Body of pancreas (tissue), 4 donors: ENCODE data around the gene TUBB2B. TPM values are rescaled to one million over a fixed set of nuclear protein-coding genes. Genes with fewer than 3 reads are reported as not detected.

Experiments used
- ATAC-seq: fragments of 150-250 bp; one replicate; pipeline ENCODE4 v1.9.1; 2016
- DNase-seq, 4 donors: peaks; one replicate each; pipeline ENCODE4 v3.0.0-alpha.2; 2019
- H3K27ac ChIP-seq, 4 donors: fragments of 200-600 bp; sonication (generic); 1 replicate in 3 of 4; 2 replicates in 1 of 4; pipeline versions ENCODE4 v1.5.1 to v1.6.1; 2016 to 2019; ENCODE audit warnings: mild to moderate bottlenecking in 1 of 4, mixed read lengths in 1 of 4, moderate library complexity in 1 of 4
- H3K27me3 ChIP-seq, 2 donors: fragments of 200-600 bp; sonication (generic); one replicate each; pipeline ENCODE4 v1.6.0; 2016; ENCODE audit warnings: mild to moderate bottlenecking in 1 of 2
- H3K36me3 ChIP-seq, 2 donors: fragments of 200-600 bp; sonication (generic); replicated peaks in 1 of 2; 2 replicates each; pipeline ENCODE4 v1.5.1; 2016; ENCODE audit warnings: low read depth in 2 of 2; ENCODE audit not compliant: insufficient read depth in 1 of 2
- H3K4me1 ChIP-seq: fragments of 200-600 bp; sonication (generic); one replicate; pipeline ENCODE4 v1.6.0; 2016
- H3K4me3 ChIP-seq, 2 donors: fragments of 200-600 bp; sonication (generic); 1 replicate in 1 of 2; 2 replicates in 1 of 2; pipeline ENCODE4 v1.5.1; 2016 to 2019
- H3K9me3 ChIP-seq, 3 donors: fragments of 200-600 bp; sonication (generic); 1 replicate in 2 of 3; 2 replicates in 1 of 3; pipeline ENCODE4 v1.5.1; 2016
- CTCF ChIP-seq, 7 experiments: fragments of 450-650 bp in 4 of 7; fragments of 200-600 bp in 3 of 7; sonication (generic) in 3 of 7; IDR thresholded peaks; one replicate each; pipeline ENCODE4 v1.5.1; 2016 to 2019; ENCODE audit warnings: antibody characterized with exemption in 7 of 7
- POLR2A ChIP-seq, 3 donors: fragments of 450-650 bp; IDR thresholded peaks; one replicate each; pipeline ENCODE4 v1.6.1; 2016; ENCODE audit warnings: antibody characterized with exemption in 3 of 3, mild to moderate bottlenecking in 2 of 3
- WGBS, 2 donors: methylation state at CpG; one replicate each; pipeline ENCODE4 v1.1.5; 2017; 5-methylcytosine and 5-hydroxymethylcytosine counted together
- intact Hi-C: fragments of 100-400 bp; cut with DNase I; formaldehyde crosslinking; loops from one replicate; pipeline ENCODE4 v1.15.1; 2023
- total RNA-seq, 2 donors: library from RNA; depleted of rRNA; stranded (reverse); fragments of >200 nt; gene quantifications; one replicate each; pipeline ENCODE4 v1.1.0, GENCODE V29; 2016

Gene TUBB2B
- total RNA-seq, 2 donors from 2014 or later: 1.3 to 10.6 TPM

DNA sequence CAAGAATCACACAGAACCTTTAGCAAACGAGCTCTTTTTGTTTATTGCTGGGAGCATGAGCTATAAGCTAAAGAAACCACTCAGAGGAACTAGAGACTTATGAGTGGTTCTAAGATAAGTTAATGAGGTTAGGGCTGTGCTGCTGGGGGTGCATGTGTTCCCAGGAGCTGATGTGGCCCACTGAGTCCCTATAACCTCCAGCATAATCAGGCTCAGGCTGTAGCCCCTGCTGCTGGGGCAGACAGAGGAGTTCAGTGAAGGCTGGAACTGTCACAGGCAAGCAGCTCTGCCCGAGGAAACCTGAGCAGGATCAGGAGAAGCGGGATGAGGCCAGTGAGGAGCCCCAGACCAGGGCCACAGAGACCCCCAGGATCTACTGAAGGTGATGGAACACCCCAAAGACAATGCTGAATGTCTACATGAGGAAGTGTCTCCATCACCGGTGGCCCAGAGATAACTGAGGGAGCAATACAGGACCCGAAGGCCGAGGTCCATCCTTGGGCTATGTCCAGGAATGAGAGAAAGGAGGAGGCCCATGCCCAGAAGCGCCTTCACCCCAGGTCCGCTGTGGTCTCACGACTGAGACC is 17.3 kb downstream of the TUBB2B start:
- no peak overlapping the region for H3K27ac ChIP-seq
- DNase-seq (no peak), ATAC-seq (no peak)
- TF ChIP-seq POLR2A (IDR thresholded peaks at IDR 0.05): no peak
- TF ChIP-seq CTCF (IDR thresholded peaks at IDR 0.05): no peak
- H3K27me3 ChIP-seq: peaks cover 0 to 2% of the 10 kb centered on the region in 2 donors
- no peaks in the 10 kb centered on the region for H3K9me3 ChIP-seq
- no peaks in the 10 kb centered on the region for H3K4me1 ChIP-seq
- intact Hi-C loops: no loop called here
- no peak overlapping the region for H3K4me3 ChIP-seq
- 77 to 84% methylated on average over 6 to 9 of the region's 9 CpGs for WGBS, 2 donors
- H3K36me3 ChIP-seq: no peaks in the 10 kb centered on the region

- DNase-seq (peak in 1 of 4 donors; percentile 12), ATAC-seq (peak; percentile 18)
- no peak for TF ChIP-seq CTCF (IDR thresholded peaks at IDR 0.05)
- H3K4me1 ChIP-seq: no peaks in the 10 kb centered on the region
- H3K4me3 ChIP-seq: no peak overlapping the region
- no peaks in the 10 kb centered on the region for H3K9me3 ChIP-seq
- peaks cover 0 to 2% of the 10 kb centered on the region in 2 donors for H3K27me3 ChIP-seq
- intact Hi-C loops: no loop called here
- 67 to 71% methylated on average over 15 to 17 of the region's 17 CpGs for WGBS, 2 donors
- no peaks in the 10 kb centered on the region for H3K36me3 ChIP-seq
- H3K27ac ChIP-seq: no peak overlapping the region
Observed at GRCh38 chr6:3209114-3210023, 18.1 kb downstream of the TUBB2B start.

DNA sequence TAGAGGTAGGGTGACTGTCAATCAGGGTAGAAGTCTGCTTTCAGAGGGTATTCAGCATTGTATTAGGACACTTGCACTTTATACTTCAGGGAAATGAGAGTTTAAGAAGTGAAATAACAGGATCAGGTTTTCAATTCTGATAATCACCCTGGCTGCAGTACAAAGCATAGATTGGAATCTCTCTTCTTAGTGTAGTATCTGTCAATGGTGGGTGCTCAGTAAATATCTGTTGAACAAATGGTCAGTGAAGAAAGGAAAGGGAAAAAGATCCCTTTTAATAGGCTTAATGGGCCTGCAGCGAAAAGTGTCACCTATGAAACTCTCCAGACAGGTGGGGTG is 18.7 kb downstream of the TUBB2B start:
- TF ChIP-seq POLR2A (IDR thresholded peaks at IDR 0.05): no peak
- TF ChIP-seq CTCF (IDR thresholded peaks at IDR 0.05): no peak
- Histone ChIP-seq H3K4me1 (no peaks in the 10 kb centered on the region), H3K27me3 (peaks cover 0 to 2% of the 10 kb centered on the region in 2 donors), H3K4me3 (no peak overlapping the region), H3K27ac (no peak overlapping the region), H3K9me3 (no peaks in the 10 kb centered on the region), H3K36me3 (no peaks in the 10 kb centered on the region)
- DNase-seq: no peak
- 92% methylated on average over 1 of the region's 1 CpG for WGBS, 2 donors
- intact Hi-C loops: no loop called here
- ATAC-seq: no peak

DNA sequence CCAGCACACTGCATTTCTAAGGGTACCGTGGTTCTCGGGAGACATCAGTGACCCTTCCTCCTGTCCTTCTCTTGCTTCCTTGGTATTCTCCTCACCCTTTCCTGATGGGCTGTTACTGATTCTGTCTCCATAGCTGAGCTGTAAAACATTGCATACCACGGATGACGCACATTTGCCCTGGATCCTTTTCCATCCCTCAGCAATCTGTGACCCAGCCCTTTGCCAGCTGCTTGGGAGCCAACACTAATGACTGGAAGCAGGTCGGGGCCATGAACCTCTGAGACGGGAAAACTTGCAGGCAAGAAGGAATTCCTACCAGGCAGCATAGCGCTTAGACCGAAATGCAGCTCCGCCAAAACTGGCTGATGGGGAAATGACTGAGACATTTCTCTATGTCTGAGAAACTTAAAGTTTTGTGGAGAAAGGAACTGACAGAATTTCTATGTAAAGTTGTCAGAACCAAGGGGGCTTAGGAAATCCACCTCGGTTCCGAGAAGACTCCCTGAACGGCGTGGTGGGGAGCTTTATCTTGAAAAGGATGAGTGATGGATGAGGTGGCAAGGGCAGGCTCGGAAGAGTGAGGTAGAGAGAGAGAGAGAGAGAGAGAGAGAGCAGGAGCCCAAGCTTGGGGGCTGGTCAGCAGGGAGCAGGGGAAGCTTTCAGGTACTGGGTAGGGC is 19.2 kb downstream of the TUBB2B start:
- H3K4me1 ChIP-seq: no peaks in the 10 kb centered on the region
- DNase-seq: no peak
- H3K27ac ChIP-seq: no peak overlapping the region
- H3K4me3 ChIP-seq: no peak overlapping the region
- 70 to 76% methylated on average over 14 of the region's 14 CpGs for WGBS, 2 donors
- H3K9me3 ChIP-seq: no peaks in the 10 kb centered on the region
- intact Hi-C loops: no loop called here
- peaks cover 0 to 2% of the 10 kb centered on the region in 2 donors for H3K27me3 ChIP-seq
- TF ChIP-seq CTCF (IDR thresholded peaks at IDR 0.05) (no peak), POLR2A (IDR thresholded peaks at IDR 0.05) (no peak)
- ATAC-seq: no peak
- H3K36me3 ChIP-seq: no peaks in the 10 kb centered on the region
